Measurements from ENCODE around the gene NEK10.

- no peak for TF ChIP-seq CTCF (IDR thresholded peaks at IDR 0.05)
- no peak for TF ChIP-seq POLR2A (IDR thresholded peaks at IDR 0.05)
- no peak for TF ChIP-seq POLR2AphosphoS5 (IDR thresholded peaks at IDR 0.05; ENCODE audit: insufficient read depth in 1 of 2, low read depth in 1 of 2)
Observed at GRCh38 chr3:27322634-27323033, 46.5 kb downstream of the NEK10 start.
